Stimulated activated CD8-positive, alpha-beta memory T cell treated with anti-CD3 and anti-CD28 coated beads, Interleukin-4, amount 100 ng/mL, for 1 hour (primary cell): ENCODE data around the gene GNA12.

Source experiments
- DNase-seq, 2 donors: peaks; one replicate each; pipeline ENCODE4 v3.0.0-alpha.2; 2020; ENCODE audit warnings: low read depth in 2 of 2, low spot score in 1 of 2

Gene GNA12

DNA sequence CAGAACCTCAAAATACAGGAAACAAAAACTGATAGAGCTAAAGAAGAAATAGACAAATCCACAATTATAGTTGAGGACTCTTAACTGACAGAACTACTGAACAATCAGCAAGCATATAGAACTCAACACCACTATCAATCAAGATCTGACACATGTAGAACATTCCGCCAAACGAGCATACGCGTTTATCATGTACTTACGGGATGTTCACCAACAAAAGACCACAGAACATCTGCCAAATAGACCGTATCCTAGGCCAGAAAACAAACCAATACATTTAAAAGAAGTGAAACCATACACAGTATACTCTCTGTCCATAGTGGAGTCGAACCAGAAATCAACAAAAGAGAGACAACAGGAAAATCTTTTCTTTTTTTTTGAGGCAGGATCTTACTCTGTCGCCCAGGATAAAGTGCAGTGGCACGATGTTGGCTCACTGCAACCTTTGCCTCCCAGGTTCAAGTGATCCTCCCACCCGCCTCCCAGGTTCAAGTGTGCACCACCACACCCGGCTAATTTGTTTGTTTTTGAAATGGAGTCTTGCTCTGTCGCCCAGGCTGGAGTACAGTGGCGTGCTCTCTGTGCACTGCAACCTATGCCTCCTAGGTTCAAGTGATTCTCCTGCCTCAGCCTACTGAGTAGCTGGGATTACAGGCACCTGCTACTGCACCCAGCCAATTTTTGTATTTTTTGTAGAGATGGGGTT lies 5.1 kb downstream of the GNA12 start:
- DNase-seq = no peak

DNA sequence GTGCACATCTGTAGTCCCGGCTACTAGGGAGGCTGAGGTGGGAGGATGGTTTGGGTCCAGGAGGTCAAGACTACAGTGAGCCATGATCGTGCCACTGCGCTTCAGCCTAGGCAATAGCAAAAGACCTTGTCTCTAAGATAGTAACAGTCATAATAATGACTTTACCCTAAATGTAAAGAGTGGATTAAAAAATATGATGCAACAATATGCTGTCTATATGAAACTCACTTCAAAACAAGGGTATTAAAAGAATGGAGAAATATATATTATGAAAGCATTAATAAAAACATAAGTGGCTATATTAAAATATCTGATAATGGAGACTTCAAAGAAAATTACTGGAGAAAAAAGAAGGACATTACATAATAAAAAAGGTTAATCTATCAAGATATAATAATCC lies 5.7 kb downstream of the GNA12 start:
- DNase-seq = no peak

DNA sequence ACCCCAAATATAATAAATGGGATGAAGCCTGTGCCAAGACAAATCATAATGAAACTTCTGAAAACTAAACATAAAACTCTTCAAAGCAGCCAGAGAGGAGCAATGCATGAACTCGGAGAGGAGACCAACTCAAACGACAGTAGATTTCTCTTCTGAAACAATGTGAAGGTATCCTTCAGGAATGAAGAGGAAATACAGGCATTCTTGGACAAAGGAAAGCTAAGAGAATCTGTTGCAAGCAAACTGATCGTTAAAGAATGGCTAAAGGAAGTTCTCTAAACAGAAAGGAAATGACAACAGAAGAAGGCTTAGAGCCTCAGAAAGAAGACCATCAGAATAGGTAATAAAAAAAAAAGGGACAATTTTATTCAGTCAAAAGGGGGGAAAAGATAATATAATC lies 6.6 kb downstream of the GNA12 start:
- no peak for DNase-seq

- no peak for DNase-seq
Observed at GRCh38 chr7:2834748-2835441, 9.2 kb downstream of the GNA12 start.

- no peak for DNase-seq
Observed at GRCh38 chr7:2833083-2833910, 10.8 kb downstream of the GNA12 start.

DNA sequence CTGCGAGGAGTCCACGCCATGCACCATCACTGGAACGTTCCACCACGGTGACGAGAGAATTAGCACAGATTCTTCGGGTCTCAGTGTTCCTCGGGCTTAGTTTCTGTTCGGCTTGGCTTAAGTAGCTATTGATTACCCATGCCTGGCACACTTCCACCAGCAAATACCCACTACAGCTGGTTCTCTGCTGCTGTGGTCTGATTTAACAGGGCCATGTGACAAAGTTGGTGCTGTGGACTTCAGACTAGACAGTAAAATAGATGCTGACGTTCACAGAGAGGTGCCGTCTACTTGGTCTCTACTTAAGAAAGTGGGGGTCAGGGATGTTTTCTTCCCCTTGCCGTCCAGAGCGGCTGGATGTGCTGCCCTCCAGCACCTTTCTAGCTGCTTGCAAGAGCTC lies 11.6 kb downstream of the GNA12 start:
- no peak for DNase-seq

- DNase-seq = no peak
Observed at GRCh38 chr7:2830609-2831376, 13.3 kb downstream of the GNA12 start.

DNA sequence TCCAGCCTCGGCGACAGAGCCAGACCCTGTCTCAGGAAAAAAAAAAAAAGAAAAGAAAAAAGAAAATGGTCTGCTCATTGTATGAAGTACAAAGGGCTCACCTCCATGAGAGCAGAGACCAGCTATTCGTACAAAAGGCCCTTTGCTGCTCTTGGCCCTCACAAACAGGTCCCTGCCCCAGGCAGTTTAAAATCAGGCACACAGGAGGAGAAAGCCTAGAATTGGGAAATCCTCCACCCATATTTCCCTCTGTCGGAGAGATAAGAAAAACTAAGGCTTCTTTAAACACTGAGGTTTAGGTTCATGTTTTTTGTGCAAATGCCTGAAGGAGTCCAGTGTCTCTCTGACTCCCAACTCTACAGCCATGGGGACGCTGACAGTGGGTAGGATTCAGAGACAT lies 15.1 kb downstream of the GNA12 start:
- no peak for DNase-seq

GRCh38 chr7:2826771-2827170 lies 17.3 kb downstream of the GNA12 start:
- DNase-seq = no peak

- DNase-seq = no peak
Observed at GRCh38 chr7:2825559-2826227, 18.4 kb downstream of the GNA12 start.

DNA sequence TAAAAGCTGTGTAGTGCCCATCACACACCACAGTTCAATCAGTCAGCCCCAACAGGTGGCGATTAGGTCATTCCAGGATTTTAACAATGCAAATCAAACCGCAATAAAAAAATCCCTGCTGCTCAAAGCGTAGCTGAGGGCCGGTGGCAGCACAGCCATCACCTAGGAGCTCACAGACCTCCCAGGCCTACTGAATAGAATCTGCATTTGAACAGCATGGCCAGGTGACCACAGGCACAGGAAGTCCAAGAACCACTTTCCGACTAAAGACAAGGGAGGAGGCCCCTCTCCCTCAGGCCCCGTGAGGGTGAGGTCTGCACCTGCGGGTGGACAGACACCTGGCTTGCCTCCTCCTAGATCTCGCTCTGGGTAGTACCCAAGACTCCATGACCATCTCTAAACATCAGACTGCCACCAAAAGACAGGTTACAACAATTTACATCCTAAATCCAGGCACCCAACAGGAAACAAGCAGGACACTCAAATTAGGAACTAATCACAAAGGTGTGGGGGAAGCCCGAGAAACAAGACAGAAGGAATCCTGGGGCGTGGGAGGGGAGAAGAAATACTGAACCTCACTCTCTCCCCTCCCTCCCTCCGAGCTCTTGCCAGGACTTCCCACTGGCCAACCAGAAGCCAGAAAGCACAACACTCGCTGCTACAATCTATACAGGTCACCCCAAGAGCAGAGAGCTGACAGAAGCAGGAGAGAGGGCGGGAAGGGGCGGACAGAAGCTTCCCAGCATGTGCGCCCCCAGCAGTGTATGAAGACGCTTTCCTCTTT lies 19.2 kb downstream of the GNA12 start:
- DNase-seq = no peak

GRCh38 chr7:2824026-2824677 lies 20.0 kb downstream of the GNA12 start:
- no peak for DNase-seq

- no peak for DNase-seq
Observed at GRCh38 chr7:2823130-2823529, 21.0 kb downstream of the GNA12 start.

DNA sequence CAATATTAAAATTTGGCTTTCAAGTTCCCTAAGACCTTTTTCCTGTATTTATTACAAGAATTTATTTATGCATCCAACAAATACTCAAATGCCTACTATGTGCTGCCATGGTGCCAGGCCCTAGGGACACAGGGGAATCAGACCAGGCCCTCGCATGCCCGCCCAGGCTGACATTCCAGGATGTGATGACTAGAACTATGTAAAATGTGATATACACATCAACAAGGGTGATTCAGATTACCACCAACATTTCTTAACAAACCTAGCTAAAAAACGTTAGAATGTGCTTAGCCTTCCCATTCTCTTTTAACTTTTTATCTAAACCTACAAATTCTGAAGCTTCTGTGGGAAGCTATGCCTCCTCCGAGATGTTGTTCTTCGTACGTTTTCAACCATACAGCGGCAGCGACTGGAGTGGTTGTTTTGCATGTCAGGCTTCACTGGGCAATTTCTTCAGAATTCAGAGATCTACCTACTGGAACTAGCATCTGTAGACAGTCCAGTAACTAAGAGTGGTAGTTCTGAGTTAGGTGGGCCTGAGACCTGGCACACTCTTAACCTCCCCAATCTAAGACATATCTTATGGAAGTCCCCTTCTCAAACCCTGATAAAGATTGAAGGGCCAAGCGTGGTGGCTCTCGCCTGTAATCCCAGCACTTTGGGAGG lies 22.1 kb downstream of the GNA12 start:
- no peak for DNase-seq

DNA sequence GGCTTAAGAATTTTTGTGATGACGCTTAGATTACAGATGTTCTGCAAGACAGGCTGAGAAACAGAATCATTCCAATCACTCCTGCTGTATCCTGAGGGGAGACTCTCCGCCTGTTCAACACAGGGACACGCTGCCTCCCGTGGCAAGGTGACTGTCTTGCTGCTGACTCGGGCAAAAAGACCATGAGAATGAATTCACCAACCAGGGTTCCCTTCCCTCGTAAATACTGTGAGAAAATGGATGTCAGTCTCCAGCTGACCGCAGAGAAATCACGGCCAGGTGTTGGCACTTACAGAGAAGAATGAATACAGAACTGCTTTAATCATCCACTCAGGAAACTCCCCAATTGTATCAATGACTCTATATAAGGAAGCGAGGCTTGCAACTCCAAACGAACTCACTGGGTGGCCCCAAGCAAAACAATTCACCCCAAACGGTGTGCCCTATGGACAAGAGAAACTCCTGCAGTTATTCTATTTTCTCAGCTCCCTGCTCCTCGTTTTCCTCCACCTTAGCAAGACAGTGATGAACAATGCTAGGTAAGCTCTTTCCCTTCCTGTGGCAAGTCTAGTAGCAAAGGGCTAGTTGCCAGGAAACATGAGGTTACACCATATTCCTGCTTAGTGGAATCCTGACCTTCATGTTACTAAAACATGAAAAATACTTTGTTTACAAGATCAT lies 22.8 kb downstream of the GNA12 start:
- DNase-seq = no peak

GRCh38 chr7:2820508-2820934 lies 23.6 kb downstream of the GNA12 start:
- no peak for DNase-seq

DNA sequence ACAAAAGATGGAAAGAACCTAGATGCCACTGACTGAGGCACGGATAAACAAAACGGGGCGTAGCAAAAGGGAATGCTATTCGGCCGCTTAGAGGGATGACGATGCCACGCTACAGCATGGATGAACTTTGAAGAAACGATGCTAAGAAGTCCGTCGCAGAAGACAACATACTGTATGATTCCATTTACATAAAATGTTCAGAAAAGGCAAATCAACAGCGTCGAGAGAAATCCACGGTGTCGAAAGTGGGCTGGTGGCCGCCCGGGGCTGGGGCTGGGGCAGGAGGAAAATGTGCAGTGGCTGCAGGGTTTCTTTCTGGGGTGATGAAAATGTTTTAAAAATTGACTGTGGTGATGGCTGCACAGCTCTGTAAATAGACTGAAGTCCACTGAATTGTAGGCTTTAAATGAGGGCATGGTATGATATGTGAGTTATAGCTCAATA lies 24.1 kb downstream of the GNA12 start:
- DNase-seq = no peak
